Prostate gland (tissue), 2 donors: ENCODE data around the gene C11orf58.

Experiments used
- POLR2A ChIP-seq: fragments of 450-650 bp; IDR thresholded peaks from one replicate; pipeline ENCODE4 v1.6.1; 2016; ENCODE audit warnings: antibody characterized with exemption, mild to moderate bottlenecking
- POLR2AphosphoS5 ChIP-seq: sonication (generic); formaldehyde crosslinking; IDR thresholded peaks from one replicate; pipeline ENCODE4 v1.6.1; 2017; ENCODE audit warnings: antibody characterized with exemption
- TF ChIP-seq, protein P1 (sequence below), 4 experiments: fragments of 200-600 bp in 2 of 4; fragments of 450-650 bp in 2 of 4; sonication (generic) in 2 of 4; IDR thresholded peaks; 1 replicate in 3 of 4; 2 replicates in 1 of 4; pipeline ENCODE4 v1.5.1; 2016 to 2019; ENCODE audit warnings: antibody characterized with exemption in 4 of 4, mild to moderate bottlenecking in 2 of 4, moderate library complexity in 2 of 4

DNA sequence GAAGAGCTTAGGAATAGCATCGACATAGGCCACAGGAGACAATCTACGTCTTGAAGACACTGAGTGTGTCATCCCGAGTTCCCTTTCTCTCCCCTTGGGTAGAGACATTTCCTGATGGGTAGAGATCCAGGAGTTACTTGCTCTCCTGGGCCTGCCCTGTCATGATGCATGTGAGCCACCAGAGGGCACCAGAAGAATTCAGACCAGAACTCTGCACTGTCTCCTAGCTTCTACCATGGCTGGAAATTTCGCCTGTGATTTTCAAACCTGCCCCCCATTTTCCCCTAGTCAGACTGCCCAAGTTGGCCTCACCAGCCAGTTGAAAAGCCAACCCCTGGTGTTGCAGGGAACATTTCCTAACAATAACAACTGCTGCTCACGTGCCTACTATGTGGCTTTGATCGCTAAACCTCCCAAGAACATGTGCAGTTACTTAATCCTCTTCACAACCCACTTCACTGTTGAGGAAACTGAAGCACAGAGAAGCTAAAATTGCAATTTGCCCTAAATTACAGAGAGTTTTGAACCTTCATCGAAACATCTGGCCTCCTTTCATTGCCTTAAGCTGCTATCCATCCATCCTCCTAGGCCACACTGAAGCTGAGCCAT is 47.2 kb downstream of the C11orf58 start:
- TF ChIP-seq, protein P1, sequence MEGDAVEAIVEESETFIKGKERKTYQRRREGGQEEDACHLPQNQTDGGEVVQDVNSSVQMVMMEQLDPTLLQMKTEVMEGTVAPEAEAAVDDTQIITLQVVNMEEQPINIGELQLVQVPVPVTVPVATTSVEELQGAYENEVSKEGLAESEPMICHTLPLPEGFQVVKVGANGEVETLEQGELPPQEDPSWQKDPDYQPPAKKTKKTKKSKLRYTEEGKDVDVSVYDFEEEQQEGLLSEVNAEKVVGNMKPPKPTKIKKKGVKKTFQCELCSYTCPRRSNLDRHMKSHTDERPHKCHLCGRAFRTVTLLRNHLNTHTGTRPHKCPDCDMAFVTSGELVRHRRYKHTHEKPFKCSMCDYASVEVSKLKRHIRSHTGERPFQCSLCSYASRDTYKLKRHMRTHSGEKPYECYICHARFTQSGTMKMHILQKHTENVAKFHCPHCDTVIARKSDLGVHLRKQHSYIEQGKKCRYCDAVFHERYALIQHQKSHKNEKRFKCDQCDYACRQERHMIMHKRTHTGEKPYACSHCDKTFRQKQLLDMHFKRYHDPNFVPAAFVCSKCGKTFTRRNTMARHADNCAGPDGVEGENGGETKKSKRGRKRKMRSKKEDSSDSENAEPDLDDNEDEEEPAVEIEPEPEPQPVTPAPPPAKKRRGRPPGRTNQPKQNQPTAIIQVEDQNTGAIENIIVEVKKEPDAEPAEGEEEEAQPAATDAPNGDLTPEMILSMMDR (IDR thresholded peaks at IDR 0.05) = peak; percentile 61 to 85 (median 73)
- TF ChIP-seq POLR2A (no peak), POLR2AphosphoS5 (peak; percentile 18)
